Small intestine (tissue), 7 donors: ENCODE measurements around the gene HESX1. TPM values are rescaled to one million over a fixed set of nuclear protein-coding genes. Genes with fewer than 3 reads are reported as not detected.
A peak's percentile ranks its signal among the peaks of the same experiment; 100 is the strongest.

Experiments
- DNase-seq, 2 donors: peaks; one replicate each; pipeline versions ENCODE4 v3.0.0 to v3.0.0-alpha.2; 2013
- FAIRE-seq: peaks from 2 replicates; lab custom pipeline; 2012; peaks lifted over from hg19 to GRCh38; lab: Jason Lieb, UNC
- H3K27ac ChIP-seq, 3 donors: one replicate each; pipeline ENCODE4 v1.5.1; 2013; ENCODE audit warnings: low read length in 2 of 3, mild to moderate bottlenecking in 2 of 3, control low read depth in 1 of 3, inconsistent platforms in 1 of 3, low read depth in 1 of 3, moderate library complexity in 1 of 3
- H3K27me3 ChIP-seq, 3 donors: one replicate each; pipeline ENCODE4 v1.6.1; 2013; ENCODE audit warnings: low read length in 3 of 3, inconsistent platforms in 1 of 3; ENCODE audit not compliant: control insufficient read depth in 3 of 3, insufficient read depth in 3 of 3
- H3K36me3 ChIP-seq, 3 donors: one replicate each; pipeline ENCODE4 v1.6.1; 2013; ENCODE audit warnings: low read length in 3 of 3, inconsistent platforms in 1 of 3, low read depth in 1 of 3, mild to moderate bottlenecking in 1 of 3, moderate library complexity in 1 of 3; ENCODE audit not compliant: control insufficient read depth in 3 of 3, insufficient read depth in 2 of 3
- H3K4me1 ChIP-seq, 3 donors: one replicate each; pipeline ENCODE4 v1.6.1; 2013; ENCODE audit warnings: low read length in 2 of 3, inconsistent platforms in 1 of 3, low read depth in 1 of 3, mild to moderate bottlenecking in 1 of 3, moderate library complexity in 1 of 3; ENCODE audit not compliant: control insufficient read depth in 3 of 3, insufficient read depth in 2 of 3
- H3K4me3 ChIP-seq, 3 donors: one replicate each; pipeline ENCODE4 v1.5.1; 2013; ENCODE audit warnings: low read length in 3 of 3, control low read depth in 1 of 3, inconsistent platforms in 1 of 3, low read depth in 1 of 3, mild to moderate bottlenecking in 1 of 3, moderate library complexity in 1 of 3
- H3K9me3 ChIP-seq, 2 donors: one replicate each; pipeline ENCODE4 v1.6.1; 2013; ENCODE audit warnings: low read depth in 1 of 2, low read length in 1 of 2; ENCODE audit not compliant: control insufficient read depth in 2 of 2, insufficient read depth in 1 of 2
- WGBS, 3 donors: extraction: QIAGEN DNeasy Blood & Tissue Kit; methylation state at CpG; one replicate each; pipeline ENCODE4 v1.1.7; 2013; 5-methylcytosine and 5-hydroxymethylcytosine counted together
- polyA plus RNA-seq, 4 donors: library from polyadenylated mRNA; stranded (reverse) in 3 of 4; unstranded in 1 of 4; fragments of 200-250 nt in 3 of 4; fragments of 120-200 nt in 1 of 4; gene quantifications; one replicate each; pipeline versions ENCODE4 v1.2.1 to v1.2.3, GENCODE V29; 2013
- donor health status: healthy with polysubstance abuse.
- donor health status: control.
- donor health status: control.
- donor health status: Bipolar disorder and iron deficiency.
- donor health status: healthy.

The HESX1 gene
- polyA plus RNA-seq, 4 donors, result 1.3 to 1.4 TPM; not detected in 2

DNA sequence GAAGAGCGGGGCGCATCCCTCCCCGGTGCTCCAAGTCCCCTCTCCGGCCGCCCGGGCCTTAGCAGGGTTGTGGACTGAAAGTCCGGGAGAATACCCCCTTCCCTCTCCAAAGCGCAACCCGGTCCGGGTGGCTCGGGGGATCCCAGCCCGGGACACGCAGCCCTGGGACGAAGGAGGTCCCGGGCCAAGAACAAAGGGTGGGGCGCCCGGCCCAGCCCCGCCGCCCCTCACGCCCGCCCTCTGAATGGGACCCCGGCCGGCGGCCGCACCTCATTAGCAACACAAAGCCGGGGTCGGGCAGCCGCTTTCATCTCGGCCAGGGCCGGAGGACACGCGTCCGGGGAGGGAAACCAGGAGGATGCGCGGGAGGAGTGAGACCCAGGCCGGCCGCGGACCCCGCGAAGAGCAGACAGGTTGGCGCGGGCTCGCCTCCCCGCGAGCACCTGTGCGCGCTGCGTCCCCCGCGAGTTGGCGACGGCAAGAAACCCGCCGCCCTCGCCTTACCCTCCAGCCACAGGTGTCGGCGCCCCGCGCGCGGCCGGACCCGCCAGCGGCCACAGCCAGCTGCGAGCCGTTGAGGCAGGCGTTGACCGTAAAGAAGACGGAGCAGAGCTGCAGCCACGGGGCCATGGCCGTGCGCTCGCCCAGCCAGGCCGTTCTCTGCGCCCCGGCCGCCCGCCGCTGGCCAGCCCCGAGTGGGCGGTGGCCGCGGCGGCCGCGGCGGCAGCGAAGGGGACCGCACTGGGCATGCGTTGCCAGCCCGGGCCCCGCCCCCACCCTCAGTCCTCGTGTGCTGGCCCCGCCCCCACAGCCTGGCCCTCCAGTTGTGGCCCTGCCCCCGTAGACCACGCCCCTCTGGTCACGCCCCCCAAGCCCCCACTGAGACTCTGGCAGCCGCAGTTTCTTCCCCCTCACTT is 34.9 kb downstream of the HESX1 start, which contains the start of gene IL17RD:
TSS of gene IL17RD (minus strand) at position 697 of the 917 bp plus-strand sequence. CDS start at position 630, 67 bp downstream.
- Histone ChIP-seq H3K27ac (no peak within 1 kb of the TSS), H3K36me3 (no peaks in the 10 kb centered on the region), H3K27me3 (peaks cover 7 to 26% (median 9%) of the 10 kb centered on the region in 3 donors), H3K4me3 (peak within 1 kb of the TSS; percentile 33 to 63 (median 52)), H3K9me3 (no peaks in the 10 kb centered on the region), H3K4me1 (peaks cover 0 to 9% (median 0%) of the 10 kb centered on the region in 3 donors)
- FAIRE-seq (no peak), DNase-seq (peak; percentile 51 to 83)
- 0 to 1% (median 1%) methylated on average over 65 to 98 of the region's 98 CpGs for WGBS, 3 donors

DNA sequence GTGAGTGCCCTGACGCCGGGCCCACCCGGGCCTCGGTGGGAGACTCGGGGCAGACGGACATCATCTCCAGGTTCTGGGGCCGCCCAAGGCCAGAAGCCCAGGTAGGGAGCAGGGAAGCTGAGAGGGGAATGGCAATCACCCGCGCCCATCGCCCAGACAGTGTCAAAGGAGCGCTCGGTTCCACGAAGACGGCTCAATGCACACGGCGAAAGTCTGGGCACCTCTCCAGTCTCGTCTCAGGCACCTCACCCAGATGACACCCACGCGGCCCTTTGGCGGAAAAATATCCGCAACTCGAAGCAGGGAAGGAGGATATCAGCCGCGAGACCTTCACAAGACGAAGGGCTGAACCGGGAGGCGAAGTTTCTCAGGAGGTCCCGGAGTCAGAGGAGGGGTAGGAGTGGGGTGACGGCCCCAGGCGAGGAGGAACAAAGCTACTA is 35.5 kb downstream of the HESX1 start:
- no peak for FAIRE-seq
- Histone ChIP-seq H3K4me3 (peak overlapping the region in 2 of 3 donors; percentile 52 to 63), H3K27ac (no peak overlapping the region)

DNA sequence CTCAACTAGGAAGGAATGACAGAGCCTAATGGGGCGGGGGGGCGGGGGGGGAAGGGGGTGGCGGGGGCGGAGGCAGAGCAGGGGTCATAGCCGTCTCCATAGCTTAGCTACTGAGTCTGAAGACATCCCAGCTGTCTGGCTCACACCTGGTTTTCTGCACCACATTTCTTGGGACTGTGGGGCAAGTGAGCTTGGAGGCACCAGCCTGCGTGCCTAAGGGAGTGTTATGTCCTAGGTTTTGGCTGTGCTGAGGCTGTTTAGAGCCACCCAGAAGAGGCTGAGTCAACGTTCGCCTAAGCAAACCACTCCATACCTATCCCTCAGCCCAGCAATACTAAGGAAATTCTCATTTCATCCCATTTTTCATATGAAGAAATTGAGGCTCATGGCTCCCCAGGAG is 36.0 kb downstream of the HESX1 start:
- DNase-seq (no peak), FAIRE-seq (no peak)
- 35 to 40% (median 38%) methylated on average over 6 to 8 of the region's 8 CpGs for WGBS, 3 donors
- no peaks in the 10 kb centered on the region for H3K36me3 ChIP-seq
- H3K27me3 ChIP-seq, result peaks cover 5 to 26% (median 9%) of the 10 kb centered on the region in 3 donors
- H3K9me3 ChIP-seq, result no peaks in the 10 kb centered on the region
- peak overlapping the region in 1 of 3 donors; percentile 52 for H3K4me3 ChIP-seq
- H3K27ac ChIP-seq, result no peak overlapping the region
- peaks cover 0 to 13% (median 0%) of the 10 kb centered on the region in 3 donors for H3K4me1 ChIP-seq

More for the DNA sequence above, 35.5 kb downstream of the HESX1 start:
- Histone ChIP-seq H3K36me3 (no peaks in the 10 kb centered on the region), H3K9me3 (no peaks in the 10 kb centered on the region), H3K27me3 (peaks cover 5 to 26% (median 9%) of the 10 kb centered on the region in 3 donors), H3K4me1 (peaks cover 0 to 13% (median 0%) of the 10 kb centered on the region in 3 donors)
- peak; percentile 8 to 42 for DNase-seq
- WGBS, 3 donors, result 4 to 6% (median 6%) methylated on average over 30 of the region's 30 CpGs

DNA sequence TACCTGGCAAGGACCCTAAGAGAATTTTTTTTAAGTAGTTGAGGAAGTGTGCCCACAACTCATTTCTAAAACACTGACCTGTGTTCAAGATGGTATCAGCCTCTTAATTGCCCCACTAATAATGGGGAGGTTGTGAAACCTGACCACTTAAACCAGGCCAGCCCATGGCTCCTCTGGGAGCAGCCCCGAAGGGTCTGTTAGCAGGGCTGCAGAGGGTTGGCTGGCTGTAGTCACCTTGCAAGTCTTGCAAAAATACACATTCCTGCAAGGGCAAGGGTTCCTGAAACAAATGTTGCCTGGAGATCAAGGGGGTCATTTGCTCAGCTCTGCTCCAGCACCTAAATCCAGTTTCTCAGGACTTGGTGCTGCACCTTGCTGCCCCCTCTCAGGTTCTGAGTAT is 37.9 kb downstream of the HESX1 start:
- FAIRE-seq, result no peak
- Histone ChIP-seq H3K27ac (no peak overlapping the region), H3K36me3 (no peaks in the 10 kb centered on the region), H3K27me3 (peaks cover 2 to 21% (median 9%) of the 10 kb centered on the region in 3 donors), H3K4me1 (peaks cover 0 to 20% (median 0%) of the 10 kb centered on the region in 3 donors), H3K4me3 (no peak overlapping the region), H3K9me3 (no peaks in the 10 kb centered on the region)
- WGBS, 3 donors, result 83 to 89% (median 85%) methylated on average over 1 of the region's 1 CpG
- no peak for DNase-seq

DNA sequence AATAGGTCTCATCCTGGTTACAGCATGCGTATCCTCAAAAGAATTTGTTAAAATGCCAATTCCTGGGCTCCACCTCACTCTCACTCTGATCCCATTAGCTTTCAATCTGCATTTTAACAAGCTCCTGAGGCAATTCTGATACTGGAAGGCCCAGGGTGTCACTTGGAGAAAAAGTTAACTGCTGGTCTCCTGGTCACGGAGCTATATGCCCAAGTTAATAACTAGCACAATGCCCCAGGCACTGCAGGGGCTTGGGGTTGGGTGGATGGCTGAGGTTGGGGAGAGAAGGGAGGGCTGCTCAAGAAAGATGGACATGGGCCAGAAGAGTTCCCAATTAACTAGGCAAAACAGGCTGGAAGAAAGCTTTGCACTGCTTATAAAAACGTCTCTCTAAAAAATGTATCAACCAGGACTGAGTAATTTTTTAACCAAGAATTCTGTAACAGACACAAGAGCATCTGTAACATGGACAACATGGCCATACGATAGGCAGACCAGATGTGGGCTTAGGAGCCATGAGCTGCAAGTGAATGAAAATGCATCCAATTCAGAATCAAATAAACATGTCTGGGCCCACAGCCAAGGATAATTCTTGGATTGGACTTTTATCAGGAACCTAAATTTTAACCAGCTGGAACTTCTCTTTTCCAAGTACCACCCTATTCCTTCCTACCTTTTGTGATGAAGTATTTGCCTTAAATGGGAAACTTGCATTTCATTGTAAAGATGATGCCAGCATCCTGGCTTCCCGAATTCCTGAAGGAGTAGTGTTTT is 38.8 kb downstream of the HESX1 start:
- WGBS, 3 donors, result 38 to 50% (median 43%) methylated on average over 5 of the region's 5 CpGs
- Histone ChIP-seq H3K27me3 (peaks cover 2 to 21% (median 9%) of the 10 kb centered on the region in 3 donors), H3K4me3 (no peak overlapping the region), H3K27ac (peak overlapping the region in 1 of 3 donors; percentile 25), H3K9me3 (no peaks in the 10 kb centered on the region), H3K4me1 (peaks cover 0 to 20% (median 0%) of the 10 kb centered on the region in 3 donors), H3K36me3 (no peaks in the 10 kb centered on the region)
- DNase-seq, result no peak
- FAIRE-seq, result no peak

DNA sequence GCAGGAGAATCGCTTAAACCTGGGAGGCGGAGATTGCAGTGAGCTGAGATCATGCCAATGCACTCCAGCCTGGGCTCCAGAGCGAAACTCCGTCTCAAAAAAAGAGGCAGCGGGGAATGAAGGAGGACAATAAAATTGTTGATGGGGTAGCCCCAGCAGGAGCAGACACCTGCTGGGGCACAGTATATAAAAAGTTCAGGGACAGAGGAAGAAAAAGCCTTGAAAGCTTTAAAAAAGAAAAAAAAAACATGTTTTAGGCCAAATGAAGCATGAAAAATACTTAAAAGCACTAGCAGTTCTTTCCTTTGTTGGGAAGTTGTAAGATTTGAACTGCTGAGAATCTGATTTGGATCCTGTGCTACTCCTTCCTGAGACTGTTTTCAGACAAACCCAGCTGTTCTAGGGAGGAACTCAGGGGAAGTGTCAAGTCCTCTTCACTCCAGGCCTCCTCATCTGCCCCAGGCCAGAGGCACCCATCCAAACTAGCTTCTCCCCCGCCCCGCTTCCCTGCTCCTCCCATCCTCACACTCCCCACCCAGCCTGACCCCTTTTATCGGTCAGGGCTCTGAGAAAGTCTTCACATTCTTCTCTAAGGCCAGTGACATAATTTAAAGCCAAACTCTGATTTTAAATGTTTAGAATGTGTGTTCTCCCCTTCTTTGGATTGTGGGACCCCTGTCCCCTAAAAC is 39.6 kb downstream of the HESX1 start:
- H3K36me3 ChIP-seq, result no peaks in the 10 kb centered on the region
- H3K27ac ChIP-seq, result peak overlapping the region in 1 of 3 donors; percentile 25
- no peak overlapping the region for H3K4me3 ChIP-seq
- FAIRE-seq, result no peak
- H3K4me1 ChIP-seq, result peaks cover 0 to 17% (median 0%) of the 10 kb centered on the region in 3 donors
- peaks cover 2 to 17% (median 9%) of the 10 kb centered on the region in 3 donors for H3K27me3 ChIP-seq
- no peaks in the 10 kb centered on the region for H3K9me3 ChIP-seq
- no peak for DNase-seq
- 74 to 93% (median 89%) methylated on average over 8 of the region's 8 CpGs for WGBS, 3 donors

DNA sequence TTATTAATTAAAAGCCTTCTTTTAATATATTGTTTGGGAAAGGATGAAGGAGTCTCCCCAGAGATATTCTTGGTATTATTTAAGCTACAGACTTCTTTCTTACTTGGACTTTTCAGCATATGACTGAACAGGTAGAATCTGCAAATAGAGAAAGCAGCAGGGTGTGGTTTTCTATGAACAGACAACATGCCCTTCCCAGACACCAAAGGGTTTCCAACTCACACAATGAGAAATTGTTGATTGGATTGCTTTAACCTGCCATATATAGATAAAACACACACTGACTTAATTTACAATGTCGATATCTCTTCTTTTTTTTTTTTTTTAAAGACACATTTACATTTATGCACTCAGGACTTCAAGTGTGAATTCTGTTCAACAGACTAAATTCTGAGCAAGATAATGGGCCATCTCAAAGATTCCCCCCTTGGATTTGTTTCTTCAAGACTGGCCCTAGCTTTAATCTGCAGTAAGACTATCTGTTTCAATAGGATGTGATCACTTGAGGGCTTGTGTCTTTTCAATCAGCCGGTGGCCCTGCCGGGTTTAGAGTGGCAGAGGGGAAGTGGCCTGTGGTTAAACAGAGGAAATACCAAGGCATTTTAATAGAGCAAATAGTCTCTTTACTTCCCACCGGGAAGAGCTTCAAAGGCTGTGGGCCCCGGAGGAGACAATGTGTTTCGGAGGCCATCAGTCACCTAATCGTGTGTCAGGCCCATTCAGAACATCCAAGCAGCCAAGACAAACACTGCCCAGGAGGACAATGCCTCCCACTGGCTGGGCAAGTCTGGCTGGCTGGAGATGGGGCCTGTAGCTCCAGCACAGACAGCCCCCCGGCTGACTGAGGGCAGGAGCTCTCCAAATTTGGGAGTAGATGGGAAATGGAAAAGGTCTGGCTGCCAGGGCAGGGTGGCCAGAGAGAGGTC is 40.7 kb downstream of the HESX1 start:
- Histone ChIP-seq H3K9me3 (no peaks in the 10 kb centered on the region), H3K36me3 (no peaks in the 10 kb centered on the region), H3K4me1 (peaks cover 0 to 11% (median 0%) of the 10 kb centered on the region in 3 donors), H3K27me3 (peaks cover 0 to 11% (median 9%) of the 10 kb centered on the region in 3 donors), H3K27ac (no peak overlapping the region), H3K4me3 (no peak overlapping the region)
- FAIRE-seq, result no peak
- 40 to 63% (median 47%) methylated on average over 8 of the region's 8 CpGs for whole genome bisulfite sequencing, 3 donors
- DNase-seq, result peak; percentile 12 to 28
